Stimulated activated CD4-positive, alpha-beta T cell treated with anti-CD3 and anti-CD28 coated beads, Interleukin-12 subunit alpha, Interleukin-12 subunit beta, amount 100 ng/mL, for 48 hours (primary cell): ENCODE measurements around the gene SNAI3.

ENCODE experiments used
- DNase-seq, 3 donors: peaks; one replicate each; pipeline ENCODE4 v3.0.0-alpha.2; 2020; ENCODE audit warnings: low read depth in 2 of 3, low spot score in 1 of 3

Gene SNAI3

DNA sequence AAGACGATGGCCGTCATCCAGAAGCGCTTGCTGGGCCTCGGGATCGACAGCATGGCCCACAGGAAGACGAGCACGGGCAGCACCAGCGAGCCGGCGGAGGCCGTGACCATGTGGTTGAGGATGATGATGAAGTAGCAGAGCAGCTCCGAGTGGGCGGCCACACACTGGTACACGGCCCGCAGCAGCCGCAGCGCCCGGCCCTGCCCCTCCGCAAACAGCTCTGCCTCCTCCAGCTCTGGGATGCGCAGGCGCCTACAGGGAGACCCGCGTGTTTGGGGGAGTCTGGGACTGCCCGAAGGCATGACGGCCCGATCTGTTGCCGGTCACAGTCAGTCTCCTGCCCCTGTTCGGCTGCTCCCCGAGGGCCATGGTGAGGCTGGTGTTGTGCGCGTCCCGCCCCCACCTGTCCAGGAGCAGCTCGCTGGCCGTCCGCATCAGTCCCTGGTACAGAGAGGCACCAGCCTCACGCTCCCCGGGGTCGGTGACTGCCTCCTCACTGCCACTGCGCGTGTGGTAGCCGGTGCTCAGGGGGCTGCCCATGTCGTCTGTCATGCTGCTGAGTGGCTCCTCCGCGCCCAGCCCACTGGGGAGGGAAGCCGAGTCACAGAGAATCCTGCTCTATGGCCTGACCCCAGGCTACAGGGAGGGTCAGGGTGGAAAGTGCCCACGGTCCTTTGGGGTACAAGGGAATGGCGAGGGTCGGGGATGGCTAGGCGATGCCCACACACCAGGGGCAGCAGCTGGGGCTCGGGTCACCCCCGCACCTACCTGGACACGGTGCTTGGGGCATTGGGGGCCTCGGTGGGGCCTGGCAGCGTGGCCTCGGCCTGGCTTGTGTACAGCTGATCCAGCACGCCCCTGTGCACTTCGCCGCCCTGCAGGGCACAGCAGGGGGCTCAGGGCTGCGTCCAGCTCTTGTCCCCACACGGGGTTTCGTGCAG is 35.8 kb upstream of the SNAI3 start:
- DNase-seq, result no peak

GRCh38 chr16:88721236-88721635 is 34.9 kb upstream of the SNAI3 start:
- no peak for DNase-seq

DNA sequence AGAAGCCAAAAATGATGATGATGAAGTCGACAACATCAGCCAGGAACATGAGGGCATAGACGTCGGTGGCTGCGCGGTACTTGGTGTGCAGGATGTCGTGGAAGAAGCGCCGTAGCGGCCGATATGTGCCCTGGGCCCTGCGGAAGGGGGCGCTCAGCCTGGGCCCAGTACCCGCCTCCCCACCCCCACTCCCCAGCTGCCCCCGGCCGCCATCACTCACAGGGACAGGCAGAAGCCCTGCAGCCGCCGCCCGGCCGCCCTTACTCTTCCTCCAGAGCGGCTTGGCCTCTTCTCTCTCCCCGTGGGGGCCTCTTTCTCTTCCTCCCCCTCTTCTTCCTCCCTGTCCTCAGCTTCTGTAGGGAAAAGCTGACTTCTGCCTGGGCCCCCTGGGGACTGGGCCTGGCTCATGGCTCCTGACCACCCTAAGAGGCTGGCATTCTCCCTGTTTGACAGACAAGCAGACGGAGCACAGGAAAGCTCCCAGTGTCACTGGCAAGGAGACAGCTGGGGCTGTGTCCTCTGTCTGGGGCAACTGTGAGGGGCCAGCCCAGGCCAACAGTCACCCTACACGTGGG is 34.2 kb upstream of the SNAI3 start:
- DNase-seq, result no peak

DNA sequence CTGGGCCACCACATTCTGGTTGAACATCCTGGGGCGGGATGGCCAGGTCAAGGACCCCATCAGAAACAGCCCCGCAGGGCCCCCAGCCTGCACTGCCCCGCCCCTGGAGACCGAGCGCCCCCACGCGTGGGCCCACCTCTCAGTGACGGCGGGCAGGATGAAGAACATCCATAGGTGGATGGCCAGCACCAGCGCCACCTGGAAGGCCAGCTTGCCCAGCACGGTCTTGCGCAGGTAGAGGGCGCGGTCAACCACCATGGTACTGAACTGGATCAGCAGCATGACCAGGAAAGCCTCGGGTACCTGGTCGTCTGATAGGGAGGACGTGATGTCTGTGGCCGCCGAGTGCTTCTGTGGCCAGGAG is 33.6 kb upstream of the SNAI3 start:
- no peak for DNase-seq

DNA sequence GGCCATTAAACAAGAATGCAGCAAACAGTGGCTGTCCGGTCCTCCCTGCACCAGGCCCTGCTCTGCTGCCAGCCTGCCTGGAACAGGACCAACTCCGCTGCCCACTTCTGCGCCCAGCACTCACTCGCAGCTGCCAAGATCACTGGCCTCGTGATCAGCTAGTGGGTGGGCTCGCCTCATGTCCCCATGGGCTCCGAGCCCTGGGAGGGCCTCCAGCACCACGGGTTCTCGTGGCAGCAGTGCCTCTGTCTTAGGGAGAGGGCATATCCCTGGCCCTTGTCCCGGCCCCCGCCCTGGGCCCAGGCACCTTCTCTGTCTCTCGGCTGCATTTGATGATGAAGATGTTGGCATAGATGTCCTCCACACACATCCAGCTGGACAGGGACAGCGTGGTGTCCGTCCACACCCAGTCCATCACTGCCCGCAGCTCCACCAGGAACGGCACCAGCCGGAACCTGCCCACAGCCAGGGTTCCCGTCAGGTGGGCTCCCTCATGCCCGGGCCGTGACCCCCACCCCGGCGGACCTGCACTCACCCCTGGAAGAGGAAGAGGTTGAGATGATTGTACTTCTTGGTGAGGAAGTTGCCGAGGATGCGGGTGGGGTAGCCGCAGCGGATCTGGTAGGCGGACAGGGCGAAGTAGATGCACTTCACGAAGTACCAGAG is 33.1 kb upstream of the SNAI3 start:
- DNase-seq, result no peak

GRCh38 chr16:88718178-88718577 is 31.9 kb upstream of the SNAI3 start:
- no peak for DNase-seq

DNA sequence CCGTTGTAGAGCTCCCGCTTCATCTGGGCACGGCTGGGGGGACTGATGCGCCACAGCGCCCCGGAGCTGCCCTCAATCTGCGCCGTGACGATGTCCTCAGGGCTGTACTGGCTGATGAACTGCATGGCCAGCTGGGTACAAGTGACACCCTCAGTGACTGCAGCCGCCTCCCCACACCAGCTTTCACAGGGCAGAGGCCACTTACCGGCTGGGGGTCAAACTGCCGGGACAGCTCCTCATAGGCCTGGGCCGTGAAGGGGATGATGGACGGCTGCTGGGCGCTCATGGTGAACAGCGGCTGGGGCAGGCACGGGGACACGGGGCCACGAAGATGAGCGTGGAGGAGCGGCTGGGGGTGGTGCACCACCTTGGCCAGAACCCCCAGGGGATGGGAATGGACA is 30.3 kb upstream of the SNAI3 start:
- no peak for DNase-seq

DNA sequence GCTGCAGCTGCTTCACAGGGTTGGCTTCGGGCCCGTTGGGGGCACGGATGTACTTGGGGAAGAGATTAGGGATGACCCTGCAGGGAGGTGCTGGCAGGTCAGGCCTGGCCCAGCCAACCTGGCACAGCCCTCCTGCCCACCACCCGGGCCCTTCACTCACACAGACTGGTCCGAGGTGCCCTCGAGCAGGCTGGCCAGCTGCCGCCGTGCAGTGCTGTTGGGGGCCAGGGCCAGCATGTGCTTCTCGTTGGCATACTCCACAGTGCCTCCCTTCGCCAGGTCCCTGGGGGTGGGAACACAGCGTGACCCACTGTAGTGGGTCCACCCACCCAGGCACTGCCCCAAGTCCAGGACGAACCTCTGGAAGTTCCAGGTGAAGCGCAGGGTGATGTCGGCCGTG is 29.9 kb upstream of the SNAI3 start:
- no peak for DNase-seq

- DNase-seq, result no peak
Observed at GRCh38 chr16:88715312-88716190, 29.2 kb upstream of the SNAI3 start.

GRCh38 chr16:88714420-88715302 is 28.4 kb upstream of the SNAI3 start:
- DNase-seq, result no peak

DNA sequence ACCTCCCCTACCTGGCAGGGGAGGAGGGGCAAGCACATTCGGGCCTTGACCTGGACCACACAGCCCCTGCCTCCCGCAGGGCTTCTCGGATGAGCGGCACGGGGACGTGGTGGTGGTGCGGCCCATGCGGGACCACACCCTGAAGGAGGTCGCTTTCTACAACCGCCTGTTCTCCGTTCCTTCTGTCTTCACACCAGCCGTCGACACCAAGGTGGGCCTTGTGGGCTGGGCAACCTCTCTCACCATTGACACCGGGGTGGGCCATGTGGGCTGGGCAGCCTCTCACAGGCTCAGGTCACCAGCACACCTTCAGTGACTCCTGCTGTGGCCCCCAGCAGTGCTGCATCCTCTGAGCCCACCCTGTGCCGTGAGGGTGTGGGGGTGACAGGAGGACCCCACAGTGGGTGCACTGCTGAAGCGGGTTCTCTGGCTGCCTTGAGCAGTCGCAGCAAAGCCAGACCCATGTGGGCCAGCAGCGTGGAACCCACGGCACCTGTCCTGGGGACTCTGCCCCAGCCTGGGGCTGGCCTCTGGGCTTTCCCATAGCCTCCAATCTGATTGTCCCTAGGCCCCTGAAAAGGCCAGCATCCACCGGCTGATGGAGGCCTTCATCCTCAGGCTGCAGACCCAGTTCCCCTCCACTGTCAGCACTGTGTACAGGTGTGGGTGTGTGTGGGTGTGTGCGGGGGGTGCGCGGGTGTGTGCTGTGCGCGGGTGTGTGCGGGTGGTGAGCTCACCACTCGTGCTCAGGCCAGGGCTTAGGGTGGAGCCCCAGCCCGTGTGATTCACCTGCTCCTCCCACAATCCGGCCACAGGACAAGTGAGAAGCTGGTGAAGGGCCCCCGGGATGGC is 27.5 kb upstream of the SNAI3 start:
- DNase-seq, result no peak

DNA sequence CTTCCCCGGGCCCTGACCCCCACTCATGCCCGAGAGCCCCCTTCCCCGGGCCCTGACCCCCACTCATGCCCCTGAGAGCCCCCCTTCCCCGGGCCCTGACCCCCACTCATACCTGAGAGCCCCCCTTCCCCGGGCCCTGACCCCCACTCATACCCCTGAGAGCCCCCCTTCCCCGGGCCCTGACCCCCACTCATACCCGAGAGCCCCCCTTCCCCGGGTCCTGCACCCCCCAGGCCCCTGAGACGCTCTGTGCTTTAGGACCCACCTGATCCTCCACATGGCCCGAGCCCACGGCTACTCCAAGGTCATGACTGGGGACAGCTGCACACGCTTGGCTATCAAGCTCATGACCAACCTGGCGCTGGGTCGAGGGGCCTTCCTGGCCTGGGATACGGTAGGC is 26.7 kb upstream of the SNAI3 start:
- no peak for DNase-seq

DNA sequence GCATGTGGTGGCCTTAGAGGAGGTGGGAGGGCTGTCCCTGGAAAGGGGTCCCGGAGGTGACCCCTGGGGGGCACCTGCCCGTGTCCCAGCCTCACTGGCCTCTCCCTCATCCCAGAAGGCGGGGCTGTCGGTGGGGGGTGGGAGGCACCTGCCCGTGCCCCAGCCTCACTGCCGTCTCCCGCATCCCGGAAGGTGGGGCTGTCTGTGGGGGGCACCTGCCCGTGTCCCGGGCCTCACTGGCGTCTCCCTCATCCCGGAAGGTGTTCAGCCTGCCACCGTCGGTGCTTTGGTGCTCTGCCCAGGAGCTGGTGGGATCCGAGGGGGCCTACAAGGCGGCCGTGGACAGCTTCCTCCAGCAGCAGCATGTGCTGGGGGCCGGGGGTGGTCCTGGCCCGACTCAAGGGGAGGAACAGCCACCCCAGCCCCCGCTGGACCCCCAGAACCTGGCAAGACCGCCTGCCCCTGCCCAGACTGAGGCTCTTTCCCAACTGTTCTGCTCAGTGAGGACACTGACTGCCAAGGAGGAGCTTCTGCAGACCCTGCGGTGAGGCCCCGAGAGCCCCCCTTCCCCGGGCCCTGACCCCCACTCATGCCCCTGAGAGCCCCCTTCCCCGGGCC is 26.2 kb upstream of the SNAI3 start:
- no peak for DNase-seq

DNA sequence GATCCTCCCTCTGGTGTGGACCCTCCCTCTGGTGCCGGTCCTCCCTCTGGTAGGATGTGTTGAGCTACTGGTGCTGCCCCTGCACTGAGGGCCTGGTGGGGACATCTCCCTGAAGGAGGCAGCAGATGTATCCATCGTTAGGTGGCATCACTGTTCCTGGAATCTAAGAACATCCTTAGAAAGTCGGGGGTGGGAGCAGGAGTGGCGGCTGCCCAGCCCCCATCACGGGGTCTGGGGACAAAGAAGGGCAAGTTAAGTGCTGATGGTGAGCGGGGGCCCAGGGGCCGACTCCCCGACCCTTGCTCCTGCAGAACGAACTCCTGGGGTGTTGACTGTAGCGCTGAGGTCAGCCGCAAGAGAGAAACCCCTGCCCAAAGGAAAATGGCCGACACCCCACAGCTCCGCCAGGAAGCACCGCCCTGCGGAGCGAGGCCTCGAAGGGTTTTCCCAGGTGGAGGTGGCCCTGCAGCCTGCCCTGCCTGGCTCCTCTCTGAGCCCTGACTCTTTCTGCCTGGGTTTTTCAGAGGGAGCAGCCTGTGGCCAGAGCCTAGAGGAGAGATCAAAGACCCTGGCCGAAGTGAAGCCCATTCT is 25.5 kb upstream of the SNAI3 start:
- no peak for DNase-seq

DNA sequence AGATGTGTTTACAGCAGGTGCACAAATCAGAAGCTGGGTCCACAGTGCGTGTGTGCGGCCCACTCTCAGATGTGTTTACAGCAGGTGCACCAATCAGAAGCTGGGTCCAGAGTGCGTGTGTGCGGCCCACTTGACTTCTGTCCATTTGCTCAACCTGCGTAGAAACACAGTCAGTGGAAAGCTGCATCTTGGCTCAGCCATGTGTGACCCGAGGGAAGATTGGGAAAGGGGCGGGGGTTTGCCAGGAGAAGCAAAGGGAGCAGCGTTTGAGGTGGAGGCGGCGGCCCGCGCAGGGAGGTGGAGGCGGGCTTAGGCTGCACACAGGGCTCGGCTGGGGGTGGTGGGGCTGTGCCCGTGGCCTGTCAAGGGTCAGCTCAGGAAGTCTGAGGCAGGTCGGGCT is 24.2 kb upstream of the SNAI3 start:
- DNase-seq, result no peak

GRCh38 chr16:88706965-88707826 is 20.9 kb upstream of the SNAI3 start:
- no peak for DNase-seq

DNA sequence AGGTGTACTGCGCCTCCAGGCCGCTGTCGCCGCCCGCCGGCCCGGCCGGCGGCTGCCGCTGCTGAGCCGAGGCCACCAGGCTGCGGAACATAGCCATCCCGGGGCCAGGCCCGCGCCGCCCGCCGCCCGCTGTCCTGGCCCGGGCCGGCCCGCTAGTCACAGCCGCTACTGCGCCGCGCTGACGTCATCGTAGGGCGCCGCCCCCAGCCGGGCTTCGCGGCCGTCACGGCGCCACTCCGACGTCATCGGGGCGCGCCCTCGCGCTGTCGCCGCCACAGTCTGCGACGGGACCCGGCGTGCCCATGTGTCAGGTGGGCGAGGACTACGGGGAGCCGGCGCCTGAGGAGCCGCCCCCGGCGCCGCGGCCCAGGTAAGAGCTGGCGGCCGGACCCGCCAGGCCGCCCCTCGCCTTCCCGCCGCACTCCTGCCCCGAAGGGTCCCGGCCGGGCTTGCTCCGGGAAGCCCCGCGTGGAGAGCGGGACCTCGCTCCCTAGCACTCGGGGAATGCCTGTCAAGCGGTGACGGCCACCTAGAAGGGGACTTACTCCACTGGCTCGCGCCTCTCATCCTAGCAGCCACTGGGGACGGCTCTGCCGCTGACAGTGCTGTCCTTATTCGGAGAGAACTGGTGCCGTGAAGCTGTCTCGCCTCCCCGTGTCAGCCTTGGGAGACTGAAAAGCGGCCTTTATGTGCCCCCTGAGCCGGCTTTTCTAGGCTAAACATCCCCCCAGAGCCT is 20.1 kb upstream of the SNAI3 start, which contains the start of the genes CTU2 and RNF166:
Gene CTU2, plus strand, starts transcription at position 275 of the 736 bp plus-strand sequence. Its CDS starts 28 bp downstream, at position 303.
Gene RNF166, minus strand, starts transcription at position 180 of the 736 bp plus-strand sequence. Its CDS starts 83 bp downstream, at position 97.
- DNase-seq, result peak; percentile 85 to 92 (median 90)
